Measurements from ENCODE around the gene FYN.

DNA sequence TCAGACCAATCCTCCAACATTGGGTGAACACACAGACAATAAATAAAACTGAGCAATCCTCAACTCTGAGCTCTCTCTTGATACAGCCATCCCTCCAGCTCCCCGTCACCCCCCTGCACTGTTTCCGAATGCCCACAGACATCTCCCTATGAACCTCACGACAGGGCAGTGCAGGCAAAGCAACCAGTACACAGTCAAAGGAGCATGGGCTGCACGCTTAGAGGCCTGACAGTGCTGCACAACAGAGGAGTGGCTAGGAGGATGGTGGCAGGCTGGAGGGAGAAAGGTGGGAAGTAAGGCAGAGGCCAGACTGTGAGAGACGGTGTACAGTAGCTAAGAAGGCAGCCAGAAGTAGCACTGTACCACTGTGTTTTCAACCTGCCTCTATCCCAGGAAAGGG is 24.0 kb downstream of the FYN start:
- TF ChIP-seq CTCF (conservative IDR thresholded peaks at IDR 0.05; ENCODE audit: low read depth, low read length) (no peak), EZH2 (IDR thresholded peaks at IDR 0.05; ENCODE audit: borderline replicate concordance, low read depth, low read length, poor library complexity, severe bottlenecking) (no peak)
